IMR-90 (cell line): ENCODE results near the gene ARV1. TPM values are rescaled to one million over a fixed set of nuclear protein-coding genes. Genes with fewer than 3 reads are reported as not detected.

Source experiments
- ATAC-seq: fragments of 200-7000 bp; cut with Tn5 transposase; 2 replicates; pipeline ENCODE4 v1.9.1; 2020; ENCODE audit warnings: low read depth, mild to moderate bottlenecking, moderate library complexity
- BruUV-seq: library from RNA; stranded (reverse); fragments of 400-500 nt; replicated peaks from 2 replicates; lab custom pipeline; 2021; lab: Mats Ljungman, UMichigan
- CTCF ChIA-PET: fragments of 300-600 bp; formaldehyde crosslinking; extraction: SDS; loops from one replicate; lab custom pipeline; 2021; ENCODE audit warnings: antibody characterized with exemption; lab: Yijun Ruan, JAX
- POLR2A ChIA-PET: fragments of 300-600 bp; sonication (Branson Sonifier 250); formaldehyde crosslinking; loops from one replicate; lab custom pipeline; 2022; ENCODE audit warnings: antibody characterized with exemption; ENCODE audit not compliant: unreplicated experiment; lab: Charles Lee
- DNase-seq: peaks from one replicate; pipeline ENCODE4 v3.0.0; 2013
- H2AFZ ChIP-seq: replicated peaks from 2 replicates; pipeline ENCODE3; 2013; ENCODE audit warnings: low read length, mild to moderate bottlenecking; ENCODE audit not compliant: poor library complexity
- H2AK5ac ChIP-seq: 2 replicates; pipeline ENCODE4 v1.6.1; 2013; ENCODE audit warnings: low read depth, low read length, inconsistent platforms
- H2AK9ac ChIP-seq: replicated peaks from 2 replicates; pipeline ENCODE3; 2013; ENCODE audit warnings: mild to moderate bottlenecking, low read depth, low read length, moderate library complexity; ENCODE audit not compliant: poor library complexity
- H2BK120ac ChIP-seq: 2 replicates; pipeline ENCODE4 v1.6.1; 2013; ENCODE audit warnings: low read depth, low read length, inconsistent platforms
- H2BK15ac ChIP-seq: 3 replicates; pipeline ENCODE4 v1.6.1; 2013; ENCODE audit warnings: low read depth, low read length, inconsistent platforms
- H2BK20ac ChIP-seq: 2 replicates; pipeline ENCODE4 v1.6.1; 2013; ENCODE audit warnings: low read depth, mild to moderate bottlenecking, inconsistent platforms, low read length, moderate library complexity
- H2BK5ac ChIP-seq: 2 replicates; pipeline ENCODE4 v1.6.1; 2013; ENCODE audit warnings: mild to moderate bottlenecking, low read depth, low read length, inconsistent platforms; ENCODE audit not compliant: poor library complexity, severe bottlenecking
- H3K14ac ChIP-seq: replicated peaks from 2 replicates; pipeline ENCODE4 v1.6.1; 2013; ENCODE audit warnings: low read depth, low read length, inconsistent platforms
- H3K18ac ChIP-seq: 2 replicates; pipeline ENCODE4 v1.6.1; 2013; ENCODE audit warnings: low read depth, low read length, control low read depth
- H3K23ac ChIP-seq: 2 replicates; pipeline ENCODE4 v1.6.1; 2013; ENCODE audit warnings: low read depth, low read length, inconsistent platforms
- H3K27ac ChIP-seq: 2 replicates; pipeline ENCODE4 v1.5.1; 2013; ENCODE audit warnings: mild to moderate bottlenecking, control low read depth, low read length; ENCODE audit not compliant: insufficient read depth
- H3K27me3 ChIP-seq: 2 replicates; pipeline ENCODE4 v1.6.1; 2013; ENCODE audit warnings: low read length; ENCODE audit not compliant: control insufficient read depth, insufficient read depth
- H3K36me3 ChIP-seq: 2 replicates; pipeline ENCODE4 v1.6.1; 2013; ENCODE audit warnings: low read length, mixed read lengths; ENCODE audit not compliant: control insufficient read depth, insufficient read depth
- H3K4ac ChIP-seq: 2 replicates; pipeline ENCODE4 v1.6.1; 2013; ENCODE audit warnings: low read depth, low read length, inconsistent platforms
- H3K4me1 ChIP-seq: 2 replicates; pipeline ENCODE4 v1.6.1; 2013; ENCODE audit warnings: low read length, mixed read lengths; ENCODE audit not compliant: control insufficient read depth, insufficient read depth
- H3K4me2 ChIP-seq: 2 replicates; pipeline ENCODE4 v1.6.1; 2013; ENCODE audit warnings: low read depth, mild to moderate bottlenecking, control low read depth, low read length, moderate library complexity
- H3K4me3 ChIP-seq: 2 replicates; pipeline ENCODE4 v1.5.1; 2013; ENCODE audit warnings: low read depth, mild to moderate bottlenecking, control low read depth, low read length, moderate library complexity; ENCODE audit not compliant: insufficient read depth
- H3K56ac ChIP-seq: 2 replicates; pipeline ENCODE4 v1.6.1; 2013; ENCODE audit warnings: low read length, inconsistent platforms; ENCODE audit not compliant: insufficient read depth; ENCODE audit errors: extremely low read depth
- H3K79me1 ChIP-seq, 2 experiments: 2 replicates each; pipeline ENCODE4 v1.6.1; 2013; ENCODE audit warnings: low read length in 2 of 2, inconsistent platforms in 1 of 2, low read depth in 1 of 2
- H3K9ac ChIP-seq: 2 replicates; pipeline ENCODE4 v1.6.1; 2013; ENCODE audit warnings: low read depth, low read length, control low read depth
- H3K9me1 ChIP-seq: 2 replicates; pipeline ENCODE4 v1.6.1; 2013; ENCODE audit warnings: low read length, inconsistent platforms; ENCODE audit not compliant: insufficient read depth
- H3K9me3 ChIP-seq: 2 replicates; pipeline ENCODE4 v1.6.1; 2013; ENCODE audit warnings: low read length; ENCODE audit not compliant: control insufficient read depth, insufficient read depth
- H4K20me1 ChIP-seq: 2 replicates; pipeline ENCODE4 v1.6.1; 2013; ENCODE audit warnings: low read length, inconsistent platforms; ENCODE audit not compliant: insufficient read depth
- H4K5ac ChIP-seq: 2 replicates; pipeline ENCODE4 v1.6.1; 2013; ENCODE audit warnings: mild to moderate bottlenecking, low read depth, low read length, control low read depth
- H4K8ac ChIP-seq, 2 experiments: 2 replicates each; pipeline ENCODE4 v1.6.1; 2013; ENCODE audit warnings: low read depth in 2 of 2, low read length in 2 of 2, control low read depth in 1 of 2, inconsistent platforms in 1 of 2
- H4K91ac ChIP-seq: 2 replicates; pipeline ENCODE4 v1.6.1; 2013; ENCODE audit warnings: low read depth, low read length, inconsistent platforms; ENCODE audit not compliant: insufficient read depth
- BHLHE40 ChIP-seq: fragments of 150-350 bp; IDR thresholded peaks from 2 replicates; pipeline ENCODE4 v1.6.1; 2016; ENCODE audit warnings: mild to moderate bottlenecking, low read depth, low read length
- CEBPB ChIP-seq: IDR thresholded peaks from 2 replicates; pipeline ENCODE4 v1.6.1; 2012; ENCODE audit warnings: low read depth, low read length, improper control_type of control experiment
- CHD1 ChIP-seq: IDR thresholded peaks from 2 replicates; pipeline ENCODE4 v1.6.1; 2012; ENCODE audit warnings: low read depth, low read length, improper control_type of control experiment
- CTCF ChIP-seq: conservative IDR thresholded peaks from 2 replicates; pipeline ENCODE4 v1.5.1; 2012; ENCODE audit warnings: mild to moderate bottlenecking, low read depth, low read length, improper control_type of control experiment
- FOS ChIP-seq: fragments of 150-350 bp; IDR thresholded peaks from 2 replicates; pipeline ENCODE4 v1.6.1; 2016; ENCODE audit warnings: low read depth, low read length
- MAFK ChIP-seq: IDR thresholded peaks from 2 replicates; pipeline ENCODE4 v1.6.1; 2012; ENCODE audit warnings: low read depth, low read length, improper control_type of control experiment
- MAZ ChIP-seq: IDR thresholded peaks from 2 replicates; pipeline ENCODE4 v1.6.1; 2012; ENCODE audit warnings: low read depth, mild to moderate bottlenecking, low read length, improper control_type of control experiment, moderate library complexity, borderline replicate concordance
- MXI1 ChIP-seq: IDR thresholded peaks from 2 replicates; pipeline ENCODE4 v1.6.1; 2012; ENCODE audit warnings: low read depth, mild to moderate bottlenecking, low read length, moderate library complexity, borderline replicate concordance
- NFE2L2 ChIP-seq: fragments of 150-350 bp; IDR thresholded peaks from 2 replicates; pipeline ENCODE4 v1.6.1; 2016; ENCODE audit warnings: low read depth, mild to moderate bottlenecking, low read length
- POLR2A ChIP-seq: IDR thresholded peaks from 2 replicates; pipeline ENCODE4 v1.6.1; 2012; ENCODE audit warnings: mild to moderate bottlenecking, low read depth, low read length
- RAD21 ChIP-seq: IDR thresholded peaks from 2 replicates; pipeline ENCODE4 v1.6.1; 2012; ENCODE audit warnings: low read length, improper control_type of control experiment
- RCOR1 ChIP-seq: IDR thresholded peaks from 2 replicates; pipeline ENCODE4 v1.6.1; 2012; ENCODE audit warnings: mild to moderate bottlenecking, low read length, improper control_type of control experiment; ENCODE audit not compliant: insufficient replicate concordance
- RFX5 ChIP-seq: IDR thresholded peaks from 2 replicates; pipeline ENCODE4 v1.8.0; 2012; ENCODE audit warnings: low read depth, mild to moderate bottlenecking, low read length, moderate library complexity
- SMC3 ChIP-seq: fragments of 150-350 bp; IDR thresholded peaks from 2 replicates; pipeline ENCODE4 v1.6.1; 2016; ENCODE audit warnings: low read depth, mild to moderate bottlenecking, antibody characterized with exemption, low read length, moderate library complexity
- WGBS, 2 experiments: methylation state at CpG; one replicate each; pipeline versions ENCODE4 v1.1.5 to v1.1.7; 2013; ENCODE audit warnings: missing lambda C conversion rate in 2 of 2; ENCODE audit not compliant: insufficient read length in 1 of 2; ENCODE audit errors: extremely low coverage in 2 of 2; 5-methylcytosine and 5-hydroxymethylcytosine counted together
- dilution Hi-C: fragments of 300-500 bp; cut with HindIII; formaldehyde crosslinking; loops from one replicate; pipeline ENCODE4 v1.14.3; 2018; ENCODE audit warnings: low sequenced_read_pairs; ENCODE audit not compliant: unreplicated experiment
- in situ Hi-C: fragments of 300-500 bp; cut with MboI; formaldehyde crosslinking; loops from 3 replicates; pipeline ENCODE4 v1.14.3; 2019; ENCODE audit warnings: low sequenced_read_pairs, inconsistent platforms, mixed read lengths
- intact Hi-C: fragments of 100-400 bp; cut with micrococcal nuclease; formaldehyde crosslinking; loops from 2 replicates; pipeline ENCODE4 v1.10.0; 2022
- polyA plus RNA-seq, 3 experiments: library from polyadenylated mRNA; depleted of rRNA; stranded (reverse); fragments of >200 nt; gene quantifications; 2 replicates each; pipeline ENCODE4 v1.2.3, GENCODE V29; 2012; ENCODE audit warnings: low replicate concordance in 1 of 3
- total RNA-seq: library from RNA; depleted of rRNA; stranded (reverse); fragments of >200 nt; gene quantifications from 2 replicates; pipeline ENCODE4 v1.2.3, GENCODE V29; 2012
- TF ChIP-seq, protein P1 (sequence below): fragments of 150-350 bp; IDR thresholded peaks from 2 replicates; pipeline ENCODE4 v1.6.1; 2017; ENCODE audit warnings: mild to moderate bottlenecking, antibody characterized with exemption, low read length, low read depth
- TF ChIP-seq, protein P2 (sequence below): fragments of 150-350 bp; IDR thresholded peaks from 2 replicates; pipeline ENCODE4 v1.6.1; 2016; ENCODE audit warnings: low read depth, mild to moderate bottlenecking, low read length, moderate library complexity, borderline replicate concordance

Gene ARV1
- total and polyA plus RNA-seq, 2 of the 4 experiments (the other 2 are of a cell fraction): 19.0 to 22.9 TPM

DNA sequence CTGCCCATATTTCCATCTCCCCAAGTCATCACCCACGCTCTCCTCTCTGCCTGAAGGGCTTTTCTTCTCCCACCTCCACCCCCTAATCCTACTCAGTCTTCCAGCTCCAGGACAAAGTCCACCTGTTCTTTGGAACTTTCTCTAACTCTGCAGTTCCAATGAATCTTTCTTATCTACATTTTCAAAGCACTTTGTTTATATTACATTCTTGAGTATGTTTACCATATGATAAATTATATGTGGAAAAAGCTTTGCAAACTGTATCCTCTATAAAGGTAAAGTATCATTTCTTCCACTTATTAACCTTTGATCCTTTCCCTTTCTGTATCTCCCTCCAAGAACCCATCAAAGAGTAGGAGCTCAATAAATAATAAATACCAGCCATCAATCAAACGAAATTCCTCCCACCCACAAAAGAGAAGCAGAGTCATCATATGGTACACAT is 39.9 kb upstream of the ARV1 start:
- CTCF ChIA-PET: no interaction called here
- no peak overlapping the region for H3K4me2 ChIP-seq
- DNase-seq (no peak), ATAC-seq (no peak)
- H2BK120ac ChIP-seq: no peak overlapping the region
- H2AK5ac ChIP-seq: no peak overlapping the region
- BruUV-seq: no TSS peak
- H3K14ac ChIP-seq: no peak overlapping the region
- POLR2A ChIA-PET: no interaction called here
- no peak overlapping the region for H3K9ac ChIP-seq
- no peaks in the 10 kb centered on the region; the same call in 1 of the 2 replicates for H3K9me1 ChIP-seq
- WGBS, 2 experiments: 71% methylated on average over 1 of the region's 2 CpGs; no CpG with 5 or more reads in 1 of the 2 experiments
- H3K27me3 ChIP-seq: no peaks in the 10 kb centered on the region
- in situ Hi-C loops (no loop called here), intact Hi-C loops (loop anchor here (5.0 kb wide), 1 partner anchor 38 kb away; the partner anchor contains the start of genes ARV1 and TTC13), dilution Hi-C loops (no loop called here)
- H4K8ac ChIP-seq: no peak overlapping the region
- no peak overlapping the region for H3K4ac ChIP-seq
- H3K18ac ChIP-seq: no peak overlapping the region
- H4K20me1 ChIP-seq: no peaks in the 10 kb centered on the region
- no peaks in the 10 kb centered on the region for H3K9me3 ChIP-seq
- H2BK5ac ChIP-seq: no peak overlapping the region
- H3K36me3 ChIP-seq: no peaks in the 10 kb centered on the region
- peaks cover 7% of the 10 kb centered on the region for H3K4me1 ChIP-seq
- no peak overlapping the region for H3K27ac ChIP-seq
- H3K56ac ChIP-seq: no peak overlapping the region
- H3K79me1 ChIP-seq: no peaks in the 10 kb centered on the region; a peak in 1 of 4 replicates
- H3K4me3 ChIP-seq: no peak overlapping the region
- H3K23ac ChIP-seq: no peak overlapping the region
- H2AFZ ChIP-seq: no peak overlapping the region
- no peak overlapping the region for H4K5ac ChIP-seq
- no peak for TF ChIP-seq MAZ
- TF ChIP-seq CTCF: no peak
- TF ChIP-seq RAD21: no peak
- TF ChIP-seq BHLHE40: no peak
- no peak for TF ChIP-seq RFX5
- no peak for TF ChIP-seq MXI1
- TF ChIP-seq, protein P1, sequence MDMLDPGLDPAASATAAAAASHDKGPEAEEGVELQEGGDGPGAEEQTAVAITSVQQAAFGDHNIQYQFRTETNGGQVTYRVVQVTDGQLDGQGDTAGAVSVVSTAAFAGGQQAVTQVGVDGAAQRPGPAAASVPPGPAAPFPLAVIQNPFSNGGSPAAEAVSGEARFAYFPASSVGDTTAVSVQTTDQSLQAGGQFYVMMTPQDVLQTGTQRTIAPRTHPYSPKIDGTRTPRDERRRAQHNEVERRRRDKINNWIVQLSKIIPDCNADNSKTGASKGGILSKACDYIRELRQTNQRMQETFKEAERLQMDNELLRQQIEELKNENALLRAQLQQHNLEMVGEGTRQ: no peak
- no peak for TF ChIP-seq CHD1
- TF ChIP-seq FOS: no peak
- TF ChIP-seq MAFK: no peak
- TF ChIP-seq CEBPB: no peak
- no peak for TF ChIP-seq POLR2A
- TF ChIP-seq SMC3: no peak
- TF ChIP-seq, protein P2, sequence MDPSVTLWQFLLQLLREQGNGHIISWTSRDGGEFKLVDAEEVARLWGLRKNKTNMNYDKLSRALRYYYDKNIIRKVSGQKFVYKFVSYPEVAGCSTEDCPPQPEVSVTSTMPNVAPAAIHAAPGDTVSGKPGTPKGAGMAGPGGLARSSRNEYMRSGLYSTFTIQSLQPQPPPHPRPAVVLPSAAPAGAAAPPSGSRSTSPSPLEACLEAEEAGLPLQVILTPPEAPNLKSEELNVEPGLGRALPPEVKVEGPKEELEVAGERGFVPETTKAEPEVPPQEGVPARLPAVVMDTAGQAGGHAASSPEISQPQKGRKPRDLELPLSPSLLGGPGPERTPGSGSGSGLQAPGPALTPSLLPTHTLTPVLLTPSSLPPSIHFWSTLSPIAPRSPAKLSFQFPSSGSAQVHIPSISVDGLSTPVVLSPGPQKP: no peak
- TF ChIP-seq RCOR1: no peak
- TF ChIP-seq NFE2L2: no peak
- H4K91ac ChIP-seq: no peak overlapping the region
- H2BK20ac ChIP-seq: no peak overlapping the region
- no peak overlapping the region for H2BK15ac ChIP-seq
- no peak overlapping the region for H2AK9ac ChIP-seq
